HG02759 (cell line): ENCODE measurements around the gene ST7.
"Not testable (repeated sequence)": the region's sequence is repeated elsewhere in the genome, so short reads cannot be mapped to it uniquely, and the experiment has no call there.

Source experiments
- ATAC-seq: cut with Tn5 transposase; IDR thresholded peaks from one replicate; pipeline ENCODE4 v1.9.1; 2021; ENCODE audit warnings: mild to moderate bottlenecking, moderate library complexity; ENCODE audit not compliant: unreplicated experiment

Gene ST7

DNA sequence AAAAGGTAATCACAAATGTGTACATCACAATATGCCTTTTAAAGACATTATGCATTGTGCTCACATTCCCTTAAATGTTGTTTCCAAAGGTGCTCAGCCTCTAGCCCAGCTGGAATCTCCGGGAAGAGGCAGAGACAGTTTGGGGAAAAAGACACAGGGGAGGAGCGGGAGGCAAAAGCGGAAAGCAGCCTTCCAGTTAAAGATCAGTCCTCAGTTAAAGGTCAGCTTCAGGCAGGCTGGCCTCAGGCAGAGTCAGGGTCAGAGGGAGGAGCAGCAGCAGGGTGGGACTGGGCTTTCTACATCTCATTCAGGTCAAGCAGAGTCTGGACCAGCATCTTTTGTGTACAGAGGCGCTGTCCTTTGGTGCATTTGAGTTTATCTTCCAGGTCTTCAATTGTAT is 18.6 kb downstream of the ST7 start:
- ATAC-seq, result no peak

DNA sequence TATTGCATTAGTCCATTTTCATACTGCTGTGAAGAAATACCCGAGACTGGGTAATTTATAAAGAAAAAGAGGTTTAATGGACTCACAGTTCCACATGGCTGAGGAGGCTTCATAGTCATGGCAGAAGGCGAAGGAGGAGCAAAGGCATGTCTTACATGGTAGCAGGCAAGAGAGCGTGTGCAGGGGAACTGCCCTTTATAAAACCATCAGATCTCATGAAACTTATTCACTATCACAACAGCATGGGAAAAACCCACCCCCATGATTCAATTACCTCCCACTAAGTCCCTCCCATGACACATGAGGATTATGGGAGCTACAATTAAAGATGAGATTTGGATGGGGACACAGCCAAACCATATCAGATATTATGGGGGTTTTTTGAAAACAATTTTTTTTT is 21.7 kb downstream of the ST7 start:
- ATAC-seq, result not testable (repeated sequence)

DNA sequence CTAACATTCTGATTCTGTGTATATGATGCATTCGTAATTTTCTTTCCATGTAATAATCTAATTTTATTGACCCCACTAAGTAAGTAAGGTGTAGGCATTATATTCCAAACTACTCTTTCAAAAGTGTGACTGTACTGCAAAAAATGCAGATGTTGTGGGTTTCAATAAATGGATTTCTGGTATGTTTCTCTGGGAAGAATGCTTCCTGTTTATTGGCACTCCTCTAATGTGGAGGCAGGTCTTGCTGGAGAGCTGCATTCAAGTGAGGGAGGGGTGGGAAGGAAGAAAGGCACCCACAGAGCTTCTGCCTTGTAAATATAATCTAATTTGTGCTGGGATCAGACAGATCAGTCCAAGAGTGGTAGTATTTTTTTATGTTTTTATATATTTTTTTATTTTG is 23.9 kb downstream of the ST7 start:
- no peak for ATAC-seq

DNA sequence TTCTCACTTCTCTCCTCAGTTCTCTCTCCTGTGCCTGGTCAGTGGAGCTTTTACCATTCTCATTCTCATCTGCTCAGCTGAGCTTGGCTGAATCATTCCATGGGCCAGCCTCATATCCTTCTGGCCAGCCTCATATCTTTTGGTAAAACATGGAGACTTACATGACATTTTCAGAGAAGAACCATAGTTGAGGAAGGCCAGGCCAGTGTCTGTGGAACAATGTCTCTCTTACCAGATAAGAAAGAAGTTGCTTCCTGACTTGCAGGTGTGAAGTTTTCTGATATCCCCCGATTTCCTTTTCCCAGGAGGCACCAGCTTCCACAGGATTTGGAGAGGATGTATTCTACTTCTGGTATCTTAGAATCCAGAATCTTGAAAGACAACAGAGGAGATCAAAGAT is 24.7 kb downstream of the ST7 start:
- no peak for ATAC-seq

DNA sequence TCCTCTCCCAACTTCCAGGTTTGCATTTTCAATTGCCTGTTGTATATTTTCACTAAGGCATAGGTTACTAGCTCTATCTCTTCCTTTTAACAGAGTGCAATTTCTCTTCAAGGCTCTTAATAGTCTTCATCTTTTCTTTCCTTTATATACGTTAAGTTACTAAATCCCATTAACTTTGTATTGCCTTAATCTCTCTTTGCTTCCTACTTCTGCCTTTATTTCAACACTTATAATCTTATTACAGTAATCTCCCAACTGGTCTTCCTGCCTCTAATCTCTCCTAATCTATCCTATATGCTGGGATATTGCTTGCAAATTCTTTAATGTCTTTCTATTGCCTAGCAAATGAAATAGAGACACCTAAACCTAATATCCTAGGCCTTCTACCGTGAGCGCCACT is 26.1 kb downstream of the ST7 start:
- ATAC-seq, result no peak

DNA sequence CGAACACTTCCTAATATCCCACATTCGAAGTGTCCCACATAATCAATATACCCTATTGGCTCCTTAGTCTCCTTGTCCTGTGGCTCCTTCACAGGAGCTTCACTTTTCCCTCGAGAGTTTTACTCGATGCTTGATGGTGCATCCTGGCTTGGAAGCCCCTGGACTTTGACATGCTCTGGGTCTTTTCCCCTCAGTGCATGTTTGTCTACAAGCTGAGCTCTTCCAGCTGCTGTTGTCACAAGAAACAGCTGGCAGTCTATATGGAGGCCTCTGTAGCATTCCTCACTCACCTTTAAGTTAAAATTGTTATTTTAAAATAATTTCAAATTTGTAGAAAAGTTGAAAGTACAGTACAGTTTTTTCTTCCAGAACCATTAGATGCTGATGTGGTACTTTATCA is 27.1 kb downstream of the ST7 start:
- ATAC-seq, result no peak

DNA sequence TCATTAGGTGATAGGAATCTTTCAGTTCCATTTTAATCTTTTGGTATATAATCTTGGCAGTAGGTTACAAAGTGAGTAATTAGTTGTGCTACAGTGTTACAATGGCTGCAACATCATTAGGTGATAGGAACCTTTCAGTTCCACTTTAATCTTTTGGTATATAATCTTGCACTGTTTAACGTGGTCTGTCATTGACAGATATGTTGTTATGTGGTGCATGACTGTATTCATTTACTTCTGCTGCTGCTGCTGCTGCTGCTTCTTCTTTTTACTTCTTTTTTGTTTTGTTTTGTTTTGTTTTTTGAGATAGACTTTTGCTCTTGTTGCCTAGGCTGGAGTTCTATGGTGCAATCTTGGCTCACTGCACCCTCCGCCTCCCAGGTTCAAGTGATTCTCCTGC is 28.6 kb downstream of the ST7 start:
- no peak for ATAC-seq

DNA sequence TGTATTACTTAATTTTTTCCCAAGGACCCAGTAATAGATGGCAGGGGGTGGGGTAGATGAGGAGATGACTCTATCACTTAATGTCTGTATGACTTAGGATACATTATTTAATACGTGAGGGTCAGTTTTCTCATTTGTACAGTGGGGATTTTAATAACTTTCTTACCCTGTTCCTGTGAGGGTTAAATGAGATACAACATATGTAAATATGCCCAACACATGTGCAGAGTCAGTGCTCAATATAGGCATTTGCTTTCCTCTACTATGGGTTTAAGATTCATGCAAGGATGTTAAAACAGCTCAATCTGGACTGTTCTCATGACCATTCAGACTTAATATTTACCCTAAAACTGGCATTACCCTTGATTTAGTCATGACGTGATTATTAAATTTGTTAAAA is 31.2 kb downstream of the ST7 start:
- ATAC-seq, result no peak

DNA sequence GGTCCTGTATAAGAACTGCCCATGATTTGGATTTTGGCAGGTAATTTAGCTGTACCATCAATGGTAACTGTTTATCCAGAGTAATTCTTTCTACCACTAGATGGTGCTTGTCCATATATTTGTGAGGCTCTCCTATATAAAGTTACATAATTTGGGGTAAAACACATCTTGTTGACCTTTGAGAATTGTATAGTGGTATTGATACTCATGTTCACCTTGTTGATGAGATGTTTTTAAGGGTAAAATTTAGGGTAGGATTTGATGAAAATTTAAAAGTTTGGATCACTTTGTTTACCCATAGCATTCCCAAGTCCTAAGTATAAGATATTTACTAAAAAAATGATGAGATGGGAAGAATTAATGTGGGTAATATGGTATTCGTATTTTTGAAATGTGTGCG is 31.6 kb downstream of the ST7 start:
- no peak for ATAC-seq

DNA sequence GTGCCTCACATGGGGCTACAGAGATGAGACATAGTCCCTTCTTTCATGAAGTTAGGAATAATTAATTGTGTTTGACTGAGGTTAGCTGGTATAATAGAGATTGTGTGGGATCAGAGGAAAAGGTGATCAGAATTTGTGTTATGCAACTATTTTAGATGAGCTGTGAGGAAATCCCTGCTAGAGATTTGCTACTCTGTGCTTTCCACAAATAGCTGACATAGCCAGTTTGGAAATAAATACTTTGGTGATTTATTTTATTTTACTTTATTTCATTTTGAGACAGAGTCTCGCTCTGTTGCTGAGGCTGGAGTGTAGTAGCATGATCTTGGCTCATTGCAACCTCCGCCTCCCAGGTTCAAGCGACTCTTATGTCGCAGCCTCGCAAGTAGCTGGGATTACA is 32.3 kb downstream of the ST7 start:
- no peak for ATAC-seq

DNA sequence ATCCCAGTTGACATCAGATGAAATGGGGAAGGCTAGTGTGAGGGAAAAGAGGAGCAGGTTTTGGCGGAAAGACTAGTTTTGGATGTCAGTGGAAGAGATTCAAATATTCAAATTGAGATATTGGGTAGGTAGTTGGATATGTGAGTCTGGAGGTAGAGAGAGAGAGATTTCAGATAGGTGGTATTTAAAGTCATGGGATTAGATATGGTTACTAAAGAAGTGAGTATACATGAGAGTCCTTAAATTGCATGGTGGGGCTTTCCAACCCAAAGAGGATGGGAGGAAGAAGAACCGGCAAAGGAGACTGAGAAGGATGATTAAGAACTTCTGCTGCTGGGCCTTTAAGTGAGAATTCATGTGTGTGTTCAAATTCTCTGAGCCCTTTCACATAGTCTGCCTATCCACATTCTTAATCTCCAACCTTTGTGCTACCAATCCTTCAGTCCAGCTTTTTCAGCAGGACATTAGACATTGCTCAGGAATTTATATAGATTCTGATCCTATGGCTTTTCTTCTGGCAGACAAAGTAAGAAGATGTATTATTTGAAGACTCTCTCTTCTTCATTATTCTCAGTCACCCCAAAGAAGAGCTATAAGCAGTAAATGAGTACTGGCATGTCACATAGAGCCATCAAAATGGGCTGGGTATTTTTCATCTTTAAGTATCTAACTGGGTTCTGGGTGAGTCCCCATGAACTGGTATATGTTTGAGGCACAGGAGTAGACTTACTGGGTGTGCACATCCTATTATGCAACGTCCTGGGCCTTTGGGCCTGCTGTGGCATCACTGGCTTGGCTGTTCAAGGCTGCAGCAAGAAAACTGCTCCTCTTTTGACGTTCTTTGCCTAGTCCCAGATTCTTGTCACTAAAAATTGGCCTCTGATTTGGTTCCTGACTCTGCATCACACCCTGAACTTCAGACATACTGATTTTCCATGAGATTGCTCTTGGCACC is 33.6 kb downstream of the ST7 start:
- ATAC-seq, result no peak

DNA sequence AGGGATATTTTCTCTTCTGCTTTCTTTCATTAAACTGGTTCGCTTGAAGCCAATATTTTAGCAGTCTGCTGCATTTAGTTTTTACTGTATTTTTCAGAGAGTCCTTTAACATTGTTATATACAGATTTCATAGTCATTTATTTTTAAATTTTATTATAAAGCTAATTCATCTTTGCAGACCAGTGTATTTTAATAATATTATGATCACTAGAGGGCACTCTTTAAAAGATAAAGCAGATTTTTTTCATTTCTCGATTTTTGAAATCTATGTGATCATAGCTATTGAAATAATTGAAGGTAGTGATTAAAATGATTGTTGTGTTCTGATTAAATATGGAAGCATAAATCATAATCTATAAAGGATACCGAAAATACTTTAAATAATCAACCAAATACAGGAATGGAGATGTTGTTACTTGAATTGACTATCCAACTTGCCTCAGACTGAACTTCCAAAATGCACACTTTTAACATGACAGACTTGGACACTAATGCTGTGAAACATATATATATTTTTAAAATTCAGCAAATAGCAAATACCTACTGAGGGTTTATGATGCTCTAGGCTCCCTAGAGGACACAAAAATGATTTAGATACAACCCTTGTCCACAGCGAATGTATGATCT is 35.2 kb downstream of the ST7 start:
- no peak for ATAC-seq

DNA sequence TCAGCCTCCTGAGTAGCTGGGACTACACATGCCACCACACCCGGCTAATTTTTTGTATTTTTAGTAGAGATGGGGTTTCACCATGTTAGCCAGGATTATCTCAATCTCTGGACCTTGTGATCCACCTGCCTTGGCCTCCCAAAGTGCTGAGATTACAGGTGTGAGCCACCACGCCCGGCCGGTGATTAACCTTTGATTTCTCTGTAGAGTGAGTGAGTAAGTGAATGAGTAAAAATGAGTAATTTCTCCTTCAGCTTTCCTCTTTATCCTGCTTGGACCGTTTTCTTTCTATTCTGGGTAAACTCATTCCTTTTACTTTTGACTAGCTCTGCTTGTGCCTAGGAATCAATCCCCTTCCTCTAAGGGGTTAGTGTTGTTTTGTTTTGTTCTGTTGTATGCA is 36.8 kb downstream of the ST7 start:
- ATAC-seq, result no peak

DNA sequence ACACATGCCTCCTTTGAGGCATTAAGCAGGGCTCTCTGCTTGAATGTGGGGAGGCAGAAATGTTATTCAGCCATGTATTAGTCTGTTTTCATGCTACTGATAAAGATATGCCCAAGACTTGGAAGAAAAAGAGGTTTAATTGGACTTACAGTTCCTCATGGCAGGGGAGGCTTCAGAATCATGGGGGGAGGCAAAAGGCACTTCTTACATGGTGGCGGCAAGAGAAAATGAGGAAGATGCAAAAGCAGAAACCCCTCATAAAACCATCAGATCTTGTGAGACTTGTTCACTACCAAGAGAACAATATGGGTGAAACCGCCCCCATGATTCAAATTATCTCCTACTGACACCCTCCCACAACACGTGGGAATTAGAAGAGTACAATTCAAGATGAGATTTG is 37.9 kb downstream of the ST7 start:
- ATAC-seq, result no peak

DNA sequence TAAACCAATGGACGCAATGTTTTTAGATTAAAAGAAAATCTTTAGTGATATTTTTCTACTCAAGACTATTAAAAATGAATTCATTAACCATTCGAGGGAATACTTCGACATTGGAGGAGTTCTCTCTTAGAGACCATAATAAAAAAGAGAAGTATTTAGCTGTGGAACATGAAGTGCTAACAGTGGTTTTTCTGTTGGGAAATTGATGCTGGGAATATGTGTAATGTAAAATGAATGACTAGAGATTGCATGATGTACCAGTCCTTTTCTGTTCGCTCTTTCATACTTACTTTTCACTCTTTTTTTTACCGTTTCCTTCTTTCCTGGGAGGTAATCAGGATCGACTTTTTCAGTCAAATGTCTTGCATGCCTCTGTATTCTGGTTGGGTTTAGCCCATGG is 41.3 kb downstream of the ST7 start:
- ATAC-seq, result no peak

DNA sequence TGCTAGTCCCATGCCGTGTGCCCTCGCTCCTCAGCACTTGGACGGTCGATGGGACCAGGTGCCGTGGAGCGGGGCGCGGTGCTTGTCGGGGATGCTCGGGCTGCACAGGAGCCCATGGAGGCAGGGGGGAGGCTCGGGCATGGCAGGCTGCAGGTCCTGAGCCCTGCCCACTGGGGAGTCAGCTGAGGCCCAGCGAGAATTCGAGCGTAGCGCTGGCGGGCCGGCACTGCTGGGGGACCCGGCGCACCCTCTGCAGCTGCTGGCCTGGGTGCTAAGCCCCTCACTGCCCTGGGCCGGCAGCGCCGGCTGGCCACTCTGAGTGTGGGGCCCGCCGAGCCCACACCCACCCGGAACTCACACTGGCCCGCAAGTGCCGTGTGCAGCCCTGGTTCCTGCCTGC is 44.7 kb downstream of the ST7 start:
- ATAC-seq, result no peak

DNA sequence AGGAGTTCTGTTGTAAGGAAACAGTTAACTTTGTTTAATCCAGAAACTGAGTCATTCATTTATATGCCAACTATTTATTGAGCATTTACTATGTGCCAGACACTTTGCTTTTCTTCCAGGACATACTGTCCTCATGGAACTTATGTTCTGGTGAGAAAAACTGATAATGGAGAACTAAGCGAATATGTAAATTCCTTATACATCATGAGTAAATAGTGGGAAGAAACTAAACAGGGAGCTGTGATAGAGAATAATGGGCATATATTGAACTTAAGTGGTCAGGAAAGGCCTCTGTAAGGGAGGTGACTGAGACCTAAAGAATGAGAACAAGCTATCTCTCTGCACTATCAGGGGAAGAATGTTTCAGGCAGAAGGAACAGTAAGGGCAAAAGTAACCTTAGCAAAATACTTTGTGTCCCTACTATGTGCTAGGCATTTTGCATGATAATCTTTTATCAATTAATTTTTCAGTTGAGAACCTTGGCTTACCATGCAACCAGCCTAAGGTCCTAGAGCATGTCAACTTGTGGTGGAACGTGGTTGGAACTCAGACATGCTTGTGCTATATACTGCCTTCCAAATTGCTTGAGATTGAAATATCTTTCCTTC is 45.4 kb downstream of the ST7 start:
- no peak for ATAC-seq

DNA sequence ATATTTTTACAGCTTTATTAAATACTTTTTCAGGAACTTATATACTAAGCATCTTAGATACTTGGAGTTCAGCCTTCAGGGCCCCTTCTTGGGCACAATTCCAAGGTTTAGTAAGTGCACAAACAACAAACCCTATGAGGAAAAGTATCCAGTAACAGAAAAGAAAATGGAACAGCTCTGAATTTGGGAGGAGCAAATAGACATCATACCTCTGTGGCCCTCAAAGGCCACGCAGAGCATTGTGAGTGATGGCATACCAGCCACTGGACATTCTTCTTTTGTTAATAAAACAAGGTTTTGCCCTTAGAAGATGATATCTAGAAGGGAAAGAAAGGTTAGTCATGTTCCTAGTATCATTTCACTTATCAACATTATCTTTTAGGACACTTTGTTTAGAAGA is 46.0 kb downstream of the ST7 start:
- no peak for ATAC-seq

DNA sequence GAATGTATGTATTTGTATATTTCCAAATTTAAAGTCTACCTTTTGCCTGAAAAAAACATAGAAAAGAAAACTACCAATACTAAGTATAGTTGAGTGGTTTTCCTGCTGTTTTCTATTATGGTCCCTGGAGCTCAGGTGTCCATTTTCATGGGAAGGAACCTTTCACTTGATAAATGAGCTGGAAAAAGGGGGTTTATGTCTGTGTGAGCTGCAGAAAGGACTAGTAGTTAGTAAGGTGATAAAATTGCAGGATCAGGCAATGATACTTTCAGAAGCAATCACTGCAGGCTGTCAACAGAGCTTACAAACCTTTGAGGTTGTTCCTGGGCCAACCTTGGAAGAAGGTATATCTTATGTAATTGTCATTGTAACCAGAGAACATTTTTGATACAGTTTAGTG is 48.0 kb downstream of the ST7 start:
- no peak for ATAC-seq

DNA sequence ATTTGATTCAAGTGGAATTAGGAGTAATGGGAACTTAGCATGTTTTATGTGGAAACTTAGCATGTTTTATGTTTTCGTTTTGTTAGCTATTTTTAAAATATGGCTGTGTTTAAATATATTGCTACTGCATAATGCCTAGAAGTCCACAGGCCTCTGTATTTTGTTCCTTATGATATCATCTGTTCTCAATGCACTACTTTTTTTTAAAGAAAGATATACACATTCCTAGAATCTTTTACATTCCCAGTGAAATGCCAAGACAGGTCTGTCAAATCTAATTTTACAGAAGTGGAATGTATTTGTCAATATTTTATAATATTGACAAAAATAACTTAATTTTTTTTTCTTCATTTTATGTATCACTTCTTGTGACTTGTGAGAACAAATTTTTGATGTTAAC is 51.6 kb downstream of the ST7 start:
- no peak for ATAC-seq

DNA sequence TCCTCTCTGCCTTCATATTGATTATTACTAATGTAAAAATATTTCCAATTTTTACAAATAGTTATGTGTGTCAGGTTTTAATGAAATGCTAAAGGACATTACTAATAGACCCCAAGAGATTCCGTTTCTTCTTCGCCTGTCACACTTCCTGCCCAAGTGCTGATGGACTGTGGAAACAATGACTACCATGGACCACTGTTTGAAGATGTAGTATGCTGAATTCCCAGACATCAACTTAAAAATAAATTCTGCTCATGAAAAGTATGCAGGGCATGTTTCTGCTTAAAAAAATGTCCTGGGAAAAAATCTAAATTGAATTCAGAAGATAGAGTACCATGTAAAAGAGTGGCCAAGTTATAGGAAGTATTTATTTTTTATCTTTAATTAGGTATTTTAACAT is 52.1 kb downstream of the ST7 start:
- no peak for ATAC-seq
